Measurements from ENCODE around the gene GNG7. TPM values are rescaled to one million over a fixed set of nuclear protein-coding genes. Genes with fewer than 3 reads are reported as not detected.
"Not testable (repeated sequence)": the region's sequence is repeated elsewhere in the genome, so short reads cannot be mapped to it uniquely, and the experiment has no call there.

The GNG7 gene
- total RNA-seq, 1 experiment from 2014 or later, result 3.2 TPM

GRCh38 chr19:2580396-2580795 lies 122.1 kb downstream of the GNG7 start:
- in situ Hi-C loops (cut with HindIII; ENCODE audit: low pct_unique_long_range_greater_than_20kb, low sequenced_read_pairs); DNase-seq (ENCODE audit: low read depth, low spot score): not testable (repeated sequence)

- in situ Hi-C loops (cut with HindIII; ENCODE audit: low pct_unique_long_range_greater_than_20kb, low sequenced_read_pairs), result no loop called here
- DNase-seq (ENCODE audit: low read depth, low spot score), result no peak
These were observed 122.7 kb downstream of the GNG7 start for GRCh38 chr19:2579678-2580280.

GRCh38 chr19:2578901-2579677 lies 123.4 kb downstream of the GNG7 start:
- DNase-seq (ENCODE audit: low read depth, low spot score), result peak; percentile 62
- in situ Hi-C loops (cut with HindIII; ENCODE audit: low pct_unique_long_range_greater_than_20kb, low sequenced_read_pairs), result no loop called here

GRCh38 chr19:2578391-2578890 lies 124.1 kb downstream of the GNG7 start:
- no peak for DNase-seq (ENCODE audit: low read depth, low spot score)
- in situ Hi-C loops (cut with HindIII; ENCODE audit: low pct_unique_long_range_greater_than_20kb, low sequenced_read_pairs), result no loop called here

- DNase-seq (ENCODE audit: low read depth, low spot score), result no peak
- in situ Hi-C loops (cut with HindIII; ENCODE audit: low pct_unique_long_range_greater_than_20kb, low sequenced_read_pairs), result no loop called here
These were observed 124.7 kb downstream of the GNG7 start for GRCh38 chr19:2577722-2578335.

GRCh38 chr19:2575734-2576481 lies 126.6 kb downstream of the GNG7 start:
- in situ Hi-C loops (cut with HindIII; ENCODE audit: low pct_unique_long_range_greater_than_20kb, low sequenced_read_pairs), result no loop called here
- no peak for DNase-seq (ENCODE audit: low read depth, low spot score)

- in situ Hi-C loops (cut with HindIII; ENCODE audit: low pct_unique_long_range_greater_than_20kb, low sequenced_read_pairs), result no loop called here
- no peak for DNase-seq (ENCODE audit: low read depth, low spot score)
These were observed 127.4 kb downstream of the GNG7 start for GRCh38 chr19:2574971-2575630.

- no peak for DNase-seq (ENCODE audit: low read depth, low spot score)
- in situ Hi-C loops (cut with HindIII; ENCODE audit: low pct_unique_long_range_greater_than_20kb, low sequenced_read_pairs), result no loop called here
These were observed 128.0 kb downstream of the GNG7 start for GRCh38 chr19:2574478-2574931.

- no peak for DNase-seq (ENCODE audit: low read depth, low spot score)
- in situ Hi-C loops (cut with HindIII; ENCODE audit: low pct_unique_long_range_greater_than_20kb, low sequenced_read_pairs), result no loop called here
These were observed 128.6 kb downstream of the GNG7 start for GRCh38 chr19:2573916-2574315.

- in situ Hi-C loops (cut with HindIII; ENCODE audit: low pct_unique_long_range_greater_than_20kb, low sequenced_read_pairs); DNase-seq (ENCODE audit: low read depth, low spot score): not testable (repeated sequence)
These were observed 130.3 kb downstream of the GNG7 start for GRCh38 chr19:2572152-2572551.

- no peak for DNase-seq (ENCODE audit: low read depth, low spot score)
- in situ Hi-C loops (cut with HindIII; ENCODE audit: low pct_unique_long_range_greater_than_20kb, low sequenced_read_pairs), result no loop called here
These were observed 132.7 kb downstream of the GNG7 start for GRCh38 chr19:2569596-2570465.

- in situ Hi-C loops (cut with HindIII; ENCODE audit: low pct_unique_long_range_greater_than_20kb, low sequenced_read_pairs), result no loop called here
These were observed 134.5 kb downstream of the GNG7 start for GRCh38 chr19:2567996-2568395.

GRCh38 chr19:2567580-2567979 lies 134.9 kb downstream of the GNG7 start:
- no peak for DNase-seq (ENCODE audit: low read depth, low spot score)
- in situ Hi-C loops (cut with HindIII; ENCODE audit: low pct_unique_long_range_greater_than_20kb, low sequenced_read_pairs), result no loop called here

More at GRCh38 chr19:2567996-2568395, 134.5 kb downstream of the GNG7 start:
- no peak for DNase-seq (ENCODE audit: low read depth, low spot score)

GRCh38 chr19:2563546-2563945 lies 138.9 kb downstream of the GNG7 start:
- DNase-seq (ENCODE audit: low read depth, low spot score); in situ Hi-C loops (cut with HindIII; ENCODE audit: low pct_unique_long_range_greater_than_20kb, low sequenced_read_pairs): not testable (repeated sequence)

- DNase-seq (ENCODE audit: low read depth, low spot score), result no peak
- in situ Hi-C loops (cut with HindIII; ENCODE audit: low pct_unique_long_range_greater_than_20kb, low sequenced_read_pairs), result no loop called here
These were observed 140.6 kb downstream of the GNG7 start for GRCh38 chr19:2561895-2562294.

GRCh38 chr19:2561221-2561620 lies 141.3 kb downstream of the GNG7 start:
- no peak for DNase-seq (ENCODE audit: low read depth, low spot score)
- in situ Hi-C loops (cut with HindIII; ENCODE audit: low pct_unique_long_range_greater_than_20kb, low sequenced_read_pairs), result no loop called here

All from SK-MEL-5 (cell line).